Right forelimb (tissue), 1 donor: Measurements from ENCODE around the gene NTSR1.
"Not testable (repeated sequence)": the region's sequence is repeated elsewhere in the genome, so short reads cannot be mapped to it uniquely, and the experiment has no call there.

Experiments
- DNase-seq: peaks from one replicate; pipeline ENCODE4 v3.0.0-alpha.2; 2018

Gene NTSR1

DNA sequence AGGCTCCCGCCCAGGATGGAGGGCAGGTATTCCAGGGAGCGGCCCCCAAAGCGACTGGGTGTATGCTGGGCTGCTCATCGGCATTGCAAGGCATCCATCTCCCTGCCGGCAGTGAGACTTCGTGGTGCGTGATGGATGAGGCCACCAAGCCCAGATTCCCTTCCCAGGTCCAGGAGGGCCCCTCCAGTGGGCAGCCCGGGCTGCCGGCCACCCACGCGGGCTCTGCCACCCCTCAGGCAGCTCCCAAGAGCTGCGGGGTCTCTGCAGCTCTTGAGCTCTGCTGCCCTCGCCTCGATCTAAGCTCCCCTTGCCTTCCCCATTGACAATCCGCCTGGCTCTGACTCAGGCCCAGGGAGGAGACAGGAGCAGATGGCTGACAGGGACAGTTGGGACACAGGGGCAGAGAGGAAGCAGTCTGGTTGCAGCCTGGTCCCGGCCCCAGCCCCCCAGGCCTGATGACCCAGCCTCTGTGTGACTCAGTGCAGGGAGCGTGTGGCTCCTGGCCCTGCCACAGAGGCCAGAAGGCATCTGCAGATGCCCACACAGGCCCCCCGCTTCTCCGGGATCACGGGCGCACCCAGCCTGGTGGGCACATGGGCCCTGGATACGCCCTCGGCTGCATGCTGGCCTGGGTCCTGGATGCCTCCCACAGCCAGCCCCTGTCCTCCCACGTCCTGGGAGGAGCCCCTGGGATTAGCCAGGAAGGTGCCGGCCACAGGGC is 33.3 kb upstream of the NTSR1 start:
- no peak for DNase-seq

DNA sequence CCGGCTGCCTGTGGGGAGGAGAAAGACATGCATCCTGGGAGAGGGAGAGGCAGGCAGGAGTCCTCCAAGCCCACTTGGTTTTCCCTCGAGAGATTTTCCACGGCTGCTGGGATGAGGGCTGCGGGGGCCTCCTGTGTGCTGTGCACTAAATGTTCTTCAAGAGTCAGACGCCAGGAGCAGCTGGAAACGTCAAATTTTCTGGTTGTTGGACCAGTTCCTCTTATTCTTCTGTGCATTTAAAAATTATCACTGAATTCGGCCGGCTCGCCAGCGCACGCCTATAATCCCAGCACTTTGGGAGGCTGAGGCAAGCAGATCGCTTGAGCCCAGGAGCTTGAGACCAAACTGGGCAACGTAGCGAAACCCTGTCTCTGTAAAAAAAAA is 32.8 kb upstream of the NTSR1 start:
- DNase-seq, result no peak

- no peak for DNase-seq
Measured at GRCh38 chr20:62676976-62677375, 31.7 kb upstream of the NTSR1 start.

DNA sequence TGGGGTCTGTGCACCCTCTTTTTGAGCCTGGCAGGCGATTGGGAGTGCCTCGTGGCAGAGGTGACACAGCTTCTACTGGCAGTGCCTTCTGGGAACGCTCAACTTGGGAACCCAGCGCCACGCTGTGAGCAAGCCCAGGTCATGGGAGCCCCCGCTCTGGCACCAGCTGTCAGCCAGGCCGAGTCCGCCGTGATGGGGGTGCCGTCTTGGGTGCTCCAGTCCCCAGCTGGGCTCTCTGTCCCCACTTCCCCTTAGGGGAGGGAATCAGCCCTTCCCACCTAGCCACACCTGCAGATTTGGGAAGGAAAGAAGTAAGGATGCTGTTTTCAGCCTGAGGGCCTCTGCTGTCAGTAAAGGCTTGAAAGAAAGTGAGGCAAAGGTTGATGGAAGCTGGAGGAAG is 31.0 kb upstream of the NTSR1 start:
- no peak for DNase-seq

GRCh38 chr20:62678553-62678952 is 30.1 kb upstream of the NTSR1 start:
- no peak for DNase-seq

GRCh38 chr20:62679978-62680589 is 28.6 kb upstream of the NTSR1 start:
- DNase-seq, result no peak

DNA sequence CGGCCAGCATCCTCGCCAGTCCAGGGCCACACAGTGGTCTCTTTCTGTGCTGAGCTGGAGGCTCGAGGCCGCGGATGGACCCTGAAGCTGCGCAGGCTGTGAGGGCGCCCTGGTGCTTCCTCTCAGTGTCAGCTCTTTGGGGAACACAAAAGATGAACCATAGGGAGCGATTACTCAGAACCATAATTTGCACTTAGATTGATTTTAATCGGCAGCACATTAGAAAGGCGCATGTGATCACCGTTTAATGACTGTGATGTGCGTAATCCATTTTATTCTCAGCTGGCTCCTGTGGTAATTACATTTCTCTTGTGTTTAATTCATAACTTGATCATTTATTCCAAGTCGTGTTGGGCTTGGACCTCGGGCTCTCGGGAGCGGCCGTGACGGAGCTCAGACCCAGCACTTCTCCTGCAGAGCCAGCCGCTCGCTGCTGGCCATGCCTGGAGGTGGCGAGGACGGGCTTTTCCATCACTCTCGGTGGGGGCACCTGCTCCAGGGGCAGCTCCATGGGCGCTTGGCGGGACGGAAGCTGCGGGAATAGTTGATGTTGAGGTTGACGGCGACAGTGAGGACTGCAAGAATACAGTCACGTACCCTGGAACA is 25.6 kb upstream of the NTSR1 start:
- DNase-seq, result no peak

DNA sequence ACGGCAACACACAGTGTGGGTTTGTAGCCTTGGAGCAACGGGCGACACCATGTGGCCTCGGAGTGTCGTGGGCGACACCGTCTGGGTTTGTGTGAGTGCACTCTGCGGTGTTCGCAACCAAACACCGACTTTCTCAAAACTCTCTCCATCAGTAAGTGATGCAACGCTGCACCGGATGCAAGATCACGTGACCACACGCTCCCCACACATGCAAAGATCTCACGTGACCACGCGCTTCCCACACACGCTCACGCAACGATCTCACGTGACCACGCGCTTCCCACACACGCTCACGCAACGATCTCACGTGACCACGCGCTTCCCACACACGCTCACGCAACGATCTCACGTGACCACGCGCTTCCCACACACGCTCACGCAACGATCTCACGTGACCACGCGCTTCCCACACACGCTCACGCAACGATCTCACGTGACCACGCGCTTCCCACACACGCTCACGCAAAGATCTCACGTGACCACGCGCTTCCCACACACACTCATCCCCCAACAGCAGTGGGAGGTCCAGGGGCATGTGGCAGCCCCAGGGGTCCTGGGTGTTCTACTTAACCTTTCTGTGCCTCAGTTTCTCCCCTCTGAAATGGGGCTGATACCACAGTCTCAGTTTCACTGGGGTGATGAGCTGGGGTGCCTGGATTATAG is 24.8 kb upstream of the NTSR1 start:
- DNase-seq, result not testable (repeated sequence)

DNA sequence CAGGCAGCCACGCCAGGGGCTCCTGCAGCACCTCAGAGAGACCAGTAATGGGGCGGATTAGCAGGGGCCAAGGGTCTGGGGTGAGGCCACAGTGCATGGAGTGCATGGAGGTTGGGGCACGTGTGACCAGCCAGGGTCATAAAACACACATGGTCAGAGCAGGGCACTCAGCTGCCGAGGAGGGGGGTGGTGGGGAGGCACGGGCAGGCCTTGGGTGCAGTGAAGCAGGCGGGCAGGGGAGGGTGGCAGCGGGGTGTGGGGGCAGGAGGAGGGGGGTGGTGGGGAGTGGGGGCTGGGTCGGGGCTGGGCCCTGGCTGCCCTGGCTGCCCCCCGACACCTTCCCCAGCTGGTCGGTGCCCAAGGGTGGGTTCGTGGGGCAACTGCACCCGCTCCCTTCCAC is 23.7 kb upstream of the NTSR1 start:
- DNase-seq, result no peak

GRCh38 chr20:62685781-62686555 is 22.7 kb upstream of the NTSR1 start:
- DNase-seq, result no peak

- no peak for DNase-seq
Measured at GRCh38 chr20:62686869-62687830, 21.5 kb upstream of the NTSR1 start.

GRCh38 chr20:62688083-62688482 is 20.6 kb upstream of the NTSR1 start:
- no peak for DNase-seq

GRCh38 chr20:62688855-62689460 is 19.7 kb upstream of the NTSR1 start:
- no peak for DNase-seq

DNA sequence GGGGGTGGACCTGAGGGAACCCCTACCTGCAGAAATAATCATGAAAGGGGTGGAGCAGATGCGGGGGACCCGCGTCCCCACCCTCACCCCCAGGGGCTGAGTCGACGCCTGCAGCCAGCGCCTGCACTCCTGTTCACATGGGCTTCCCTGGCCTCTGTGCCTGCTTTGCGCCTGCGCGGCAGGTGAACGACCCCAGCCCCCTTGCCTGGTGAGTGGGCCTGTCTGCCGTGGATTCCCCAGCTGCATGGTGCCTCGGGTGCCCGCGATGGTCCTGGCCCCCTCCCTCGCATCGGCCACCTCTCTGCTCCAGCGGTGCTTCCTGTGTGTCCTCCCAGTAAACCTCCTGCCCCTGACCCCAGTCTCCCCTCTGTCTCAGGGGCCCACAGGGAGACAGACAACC is 18.8 kb upstream of the NTSR1 start:
- DNase-seq, result no peak

- no peak for DNase-seq
Measured at GRCh38 chr20:62690261-62690820, 18.3 kb upstream of the NTSR1 start.

- DNase-seq, result no peak
Measured at GRCh38 chr20:62691487-62691886, 17.1 kb upstream of the NTSR1 start.

GRCh38 chr20:62692176-62692575 is 16.5 kb upstream of the NTSR1 start:
- DNase-seq, result no peak

DNA sequence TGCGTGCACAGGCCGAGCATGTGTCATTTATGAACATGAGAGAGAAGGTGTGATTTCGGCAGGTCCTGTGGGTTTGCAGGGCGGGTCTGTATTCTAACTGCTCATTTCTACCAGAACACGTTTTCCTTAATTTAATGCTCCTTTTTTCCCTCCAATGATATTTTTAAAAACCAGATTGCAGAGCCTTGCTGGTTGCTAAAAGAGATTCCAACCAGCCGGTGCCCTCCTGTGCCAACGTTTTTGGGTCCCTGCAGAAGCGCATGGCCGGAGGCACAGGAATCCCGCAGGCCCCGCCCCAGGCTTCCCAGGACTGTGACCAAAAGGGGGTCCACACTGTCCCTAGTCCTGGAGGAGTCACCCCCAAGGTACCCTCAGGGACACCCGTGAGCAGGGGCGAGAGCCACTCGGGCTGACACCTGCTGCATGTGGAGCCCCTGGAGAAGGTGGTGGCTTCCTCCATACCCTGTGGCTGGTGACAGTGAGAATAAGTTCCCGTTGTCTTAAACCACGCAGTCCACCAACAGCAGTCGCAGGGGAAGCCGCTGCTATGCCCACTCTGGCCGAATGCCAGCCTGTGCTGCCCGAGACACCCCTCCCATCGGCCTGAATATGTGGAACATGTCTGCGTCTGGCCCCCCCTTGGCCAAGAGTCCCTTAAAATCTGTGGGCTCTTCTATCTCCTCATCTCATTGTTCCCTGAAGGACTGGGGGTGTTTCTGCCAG is 15.7 kb upstream of the NTSR1 start:
- no peak for DNase-seq

DNA sequence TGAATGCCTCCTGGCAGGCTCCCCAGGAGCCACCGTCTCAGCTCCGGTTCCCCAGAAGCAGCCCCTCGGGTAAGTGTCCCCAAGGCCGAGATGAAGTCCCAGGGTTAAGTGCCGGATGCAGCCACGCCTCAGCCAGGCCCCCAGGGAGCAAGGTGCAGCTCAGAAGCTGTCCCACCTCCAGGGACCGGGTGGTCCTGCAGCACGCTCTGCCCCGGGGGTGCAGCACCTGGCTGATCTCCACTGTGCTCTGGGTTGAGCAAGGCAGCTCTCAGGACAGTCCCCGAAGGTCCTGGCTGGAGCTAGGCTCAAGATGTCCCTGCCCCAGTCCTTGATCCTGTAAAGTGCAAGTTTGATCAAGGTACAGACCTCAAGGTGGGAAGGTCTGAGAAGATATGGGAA is 15.1 kb upstream of the NTSR1 start:
- DNase-seq, result no peak

- DNase-seq, result no peak
Measured at GRCh38 chr20:62694106-62694505, 14.5 kb upstream of the NTSR1 start.
